Kasumi-1 (cell line): ENCODE data around the gene MAPRE2.
A peak's percentile ranks its signal among the peaks of the same experiment; 100 is the strongest.

Source experiments
- DNase-seq, 2 experiments: peaks; one replicate each; lab custom pipeline; 2025; lab: John Stamatoyannopoulos, UW

MAPRE2 gene

GRCh38 chr18:35040988-35041814 is at the start of gene MAPRE2:
Gene MAPRE2, plus strand, starts transcription at chr18:35041413. Its CDS starts 127 bp downstream, at chr18:35041540.
- peak; percentile 94 to 95 for DNase-seq

DNA sequence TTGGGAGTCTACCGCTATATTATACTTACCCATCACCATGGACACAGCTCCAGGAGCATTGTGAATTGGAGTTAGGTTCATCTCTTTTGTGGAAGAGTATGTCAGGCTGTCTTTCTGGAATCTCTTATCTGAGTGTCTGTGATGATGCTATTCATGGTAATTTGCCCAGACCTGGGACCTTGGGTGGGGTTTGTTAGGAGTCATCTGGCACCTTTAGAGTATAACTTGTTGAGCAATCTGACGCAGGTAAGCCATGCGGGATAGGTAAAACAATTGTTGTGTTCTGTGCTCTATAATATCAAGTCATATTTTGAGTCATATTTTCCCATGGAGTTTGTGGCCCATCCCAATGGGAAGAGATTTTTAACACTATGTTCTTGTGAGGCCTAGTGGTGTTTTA is 49.7 kb upstream of the MAPRE2 start:
- no peak for DNase-seq

- peak; percentile 62 to 68 for DNase-seq
Measured at GRCh38 chr18:34993289-34993688, 47.9 kb upstream of the MAPRE2 start.

GRCh38 chr18:34995746-34996145 is 45.5 kb upstream of the MAPRE2 start:
- DNase-seq = no peak

DNA sequence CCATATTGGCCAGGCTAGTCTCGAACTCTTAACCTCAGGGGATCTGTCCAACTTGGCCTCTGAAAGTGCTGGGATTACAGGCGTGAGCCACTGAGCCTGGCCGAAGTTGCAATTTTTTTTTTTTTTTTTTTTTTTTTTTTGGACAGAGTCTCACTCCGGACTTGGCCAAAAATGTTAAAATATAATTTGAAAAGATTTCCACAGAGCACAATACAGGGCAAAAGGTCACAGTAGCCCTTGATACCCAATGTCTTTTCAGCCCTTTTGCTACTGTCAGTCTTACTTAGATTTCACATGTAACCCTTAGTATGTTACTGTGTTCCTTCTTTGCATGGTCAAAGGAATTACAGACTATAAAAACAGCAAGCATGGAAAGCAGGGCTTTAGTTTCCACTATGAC is 42.6 kb upstream of the MAPRE2 start:
- DNase-seq = no peak

DNA sequence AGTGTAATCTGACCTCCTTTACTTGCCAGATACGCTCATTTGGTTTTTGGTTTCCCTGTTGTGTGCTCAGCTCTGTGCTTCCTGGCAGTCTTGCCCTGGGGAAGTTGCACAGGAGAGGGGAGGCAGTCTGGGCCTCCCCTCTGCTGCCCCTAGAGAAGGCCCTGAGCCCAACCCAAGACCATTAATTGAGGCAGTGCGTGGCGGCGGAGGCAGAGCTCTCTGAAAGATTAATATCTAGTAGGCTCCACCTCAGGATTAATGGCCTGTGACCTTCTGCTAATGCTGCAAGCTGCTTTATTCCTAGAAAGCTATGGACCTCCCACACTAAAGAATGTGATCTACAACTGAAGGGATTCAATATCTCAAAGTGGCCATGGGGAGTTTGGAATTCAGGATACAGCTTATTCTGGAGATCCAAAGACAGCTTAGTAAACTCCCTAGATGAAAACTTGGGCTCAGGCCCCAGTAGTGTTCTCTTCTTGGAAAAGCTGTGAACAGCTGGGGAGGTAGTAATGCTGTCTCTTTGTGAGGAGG is 41.4 kb upstream of the MAPRE2 start:
- DNase-seq = peak in 1 of 2 experiments; percentile 7

GRCh38 chr18:35000457-35000856 is 40.8 kb upstream of the MAPRE2 start:
- DNase-seq = no peak

GRCh38 chr18:35002120-35002519 is 39.1 kb upstream of the MAPRE2 start:
- DNase-seq = no peak

GRCh38 chr18:35005963-35006577 is 35.1 kb upstream of the MAPRE2 start:
- DNase-seq = peak; percentile 84 to 89

DNA sequence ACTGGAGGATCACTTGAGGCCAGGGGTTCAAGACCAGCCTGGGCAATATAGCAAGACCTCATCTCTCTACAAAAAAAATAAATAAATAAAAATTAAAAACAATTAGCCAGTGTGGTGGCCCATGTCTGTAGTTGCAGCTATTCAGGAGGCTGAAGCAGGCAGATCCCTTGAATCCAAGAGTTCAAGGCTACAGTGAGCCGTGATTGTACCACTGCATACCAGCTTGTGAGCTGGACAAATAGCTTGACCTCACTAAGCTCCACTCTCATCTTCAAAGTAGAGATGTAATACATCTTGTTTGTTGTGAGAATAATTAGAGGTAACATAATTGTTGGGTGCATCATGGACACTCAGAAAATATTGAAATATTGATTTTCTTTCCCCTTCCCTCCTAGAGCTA is 31.1 kb upstream of the MAPRE2 start:
- no peak for DNase-seq

DNA sequence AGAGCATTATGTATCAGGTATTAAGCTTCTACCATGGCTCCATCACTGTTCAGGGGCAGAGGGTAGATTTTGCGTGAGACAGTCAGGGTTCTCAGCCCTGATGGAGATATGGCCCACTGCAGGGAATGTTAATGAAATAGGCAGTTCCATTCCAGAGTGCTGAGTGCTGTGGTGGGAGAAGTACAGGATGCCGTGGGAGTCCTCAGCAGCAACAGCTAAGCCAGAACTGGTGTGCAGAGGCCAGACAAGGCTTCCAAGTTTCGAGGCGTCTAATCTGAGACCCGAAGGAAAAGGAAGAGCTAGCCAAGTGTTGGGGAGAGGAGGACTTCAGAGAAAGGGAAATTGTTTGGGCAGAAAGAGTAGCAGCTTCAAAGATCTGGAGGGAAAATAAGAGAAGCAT is 30.2 kb upstream of the MAPRE2 start:
- DNase-seq = no peak

DNA sequence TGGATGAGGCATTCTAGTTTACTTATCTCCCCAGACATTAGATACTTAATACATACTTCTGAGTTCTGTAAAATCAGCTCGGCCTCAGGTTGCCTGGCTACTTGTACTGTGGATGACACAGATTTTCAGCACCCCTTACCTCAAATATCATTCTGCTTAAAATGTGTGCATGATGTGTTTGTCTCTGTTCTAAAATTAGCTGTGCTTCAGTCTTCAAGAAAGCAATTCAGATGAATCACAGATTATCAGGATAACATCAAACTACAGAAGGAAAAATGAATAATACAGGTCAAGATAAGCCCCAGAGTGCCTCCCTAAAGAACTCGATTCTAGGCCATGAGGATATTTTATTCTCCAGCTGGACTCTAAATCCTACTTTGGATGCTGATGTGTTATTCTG is 21.3 kb upstream of the MAPRE2 start:
- no peak for DNase-seq

DNA sequence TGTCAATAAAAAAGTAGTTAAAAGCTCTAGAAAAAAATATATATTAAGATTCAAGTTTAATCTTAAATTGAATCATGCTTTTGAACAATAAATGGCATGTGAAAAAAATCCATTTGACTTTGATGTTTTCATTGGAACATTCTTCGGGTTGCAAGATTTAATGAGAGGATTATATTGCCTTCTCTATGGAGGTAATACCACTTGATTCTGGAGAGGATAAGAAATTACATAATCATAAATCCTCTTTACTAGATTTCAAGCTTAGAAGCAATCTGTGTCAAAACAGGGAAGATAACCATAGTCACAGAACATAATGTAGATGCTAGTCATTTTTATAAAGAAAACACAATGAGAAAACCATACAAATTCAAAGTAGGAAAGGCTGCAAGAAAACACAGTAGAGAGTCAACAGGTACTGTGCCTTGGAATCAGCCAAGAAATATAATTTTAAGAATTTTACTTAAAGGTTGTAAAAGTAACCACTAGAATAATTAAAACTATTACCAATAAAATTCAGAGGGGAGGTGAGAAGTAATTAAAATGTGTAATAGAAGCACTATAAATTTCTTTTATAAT is 18.7 kb upstream of the MAPRE2 start:
- DNase-seq = no peak

DNA sequence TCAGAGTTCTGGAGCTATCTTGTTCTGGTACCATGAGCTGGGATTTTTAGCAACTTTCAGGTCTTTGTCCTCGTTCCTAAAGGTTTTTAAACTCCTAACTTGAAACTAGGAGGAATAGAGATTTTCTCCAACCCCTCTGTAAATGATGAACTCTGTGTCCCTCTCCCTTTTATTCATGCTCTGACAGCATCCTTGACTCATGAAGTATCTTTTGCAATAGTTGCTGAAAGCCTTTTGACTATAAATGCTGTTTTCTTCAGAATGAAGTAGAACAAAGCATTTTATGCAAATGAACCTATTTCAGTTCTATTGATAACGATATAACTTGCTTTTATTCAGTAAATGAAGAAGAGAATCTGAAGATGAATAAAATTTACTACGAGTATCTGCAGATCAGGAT is 17.0 kb upstream of the MAPRE2 start:
- DNase-seq = no peak

DNA sequence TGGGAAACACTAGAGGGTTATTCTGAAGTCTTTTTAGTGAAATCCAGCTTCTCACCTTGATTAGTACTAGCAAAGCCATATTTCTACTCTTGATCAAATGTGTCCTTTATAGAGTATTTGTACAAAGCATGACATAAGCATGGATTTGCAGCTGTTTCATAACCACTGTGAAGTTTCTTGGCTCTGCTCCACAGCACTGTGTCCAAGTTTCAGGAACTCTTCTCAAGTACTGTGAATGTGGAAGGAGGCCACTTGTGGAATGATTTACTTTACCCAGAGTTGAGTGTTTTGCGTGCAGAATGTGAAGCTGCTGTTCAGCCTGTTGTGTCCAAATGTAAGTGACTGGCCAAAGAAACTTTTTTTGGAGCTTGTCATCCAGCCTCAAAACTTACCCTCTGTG is 16.2 kb upstream of the MAPRE2 start:
- DNase-seq = no peak

- DNase-seq = peak in 1 of 2 experiments; percentile 34
Measured at GRCh38 chr18:35026407-35027061, 14.7 kb upstream of the MAPRE2 start.

GRCh38 chr18:35027206-35027605 is 14.0 kb upstream of the MAPRE2 start:
- no peak for DNase-seq

DNA sequence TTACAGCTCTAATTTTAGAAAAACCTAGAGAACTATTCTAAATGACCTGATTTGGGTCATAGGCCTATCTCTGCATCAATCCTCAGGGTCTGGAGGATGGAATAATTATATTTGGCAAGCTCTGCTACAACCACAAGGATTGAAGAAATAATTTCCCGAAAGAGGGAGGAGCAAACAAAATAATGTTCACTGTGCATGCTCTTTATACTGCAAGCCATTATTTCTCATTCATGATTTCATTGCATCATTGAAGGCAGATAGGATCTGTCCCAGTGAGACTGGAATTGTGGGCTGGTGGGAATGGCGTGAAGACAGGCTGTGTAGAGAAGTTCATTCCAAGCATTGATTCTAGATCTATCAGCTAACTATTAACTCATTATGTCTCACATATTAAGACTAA is 12.7 kb upstream of the MAPRE2 start:
- DNase-seq = no peak

DNA sequence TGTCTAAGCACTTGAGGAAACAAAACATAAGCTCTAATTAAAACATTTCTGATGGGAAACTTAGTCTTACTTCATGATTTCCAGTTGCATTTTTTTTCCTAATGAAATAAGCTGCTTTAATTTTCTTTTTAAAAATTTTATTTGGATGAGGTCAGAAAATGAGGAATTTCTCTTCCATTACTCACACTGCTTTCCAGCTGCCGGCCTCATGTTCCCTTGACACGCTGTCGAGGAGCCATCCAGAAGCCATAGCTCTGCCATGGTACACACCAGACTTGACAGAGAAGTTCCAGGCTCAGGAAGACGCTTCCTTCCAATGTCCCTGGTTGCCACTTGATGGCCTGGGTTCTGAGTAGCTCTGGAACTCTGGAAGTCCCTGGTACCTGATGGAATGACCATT is 12.1 kb upstream of the MAPRE2 start:
- no peak for DNase-seq

GRCh38 chr18:35029770-35030169 is 11.4 kb upstream of the MAPRE2 start:
- DNase-seq = peak in 1 of 2 experiments; percentile 2

GRCh38 chr18:35030277-35030989 is 10.8 kb upstream of the MAPRE2 start:
- DNase-seq = no peak

DNA sequence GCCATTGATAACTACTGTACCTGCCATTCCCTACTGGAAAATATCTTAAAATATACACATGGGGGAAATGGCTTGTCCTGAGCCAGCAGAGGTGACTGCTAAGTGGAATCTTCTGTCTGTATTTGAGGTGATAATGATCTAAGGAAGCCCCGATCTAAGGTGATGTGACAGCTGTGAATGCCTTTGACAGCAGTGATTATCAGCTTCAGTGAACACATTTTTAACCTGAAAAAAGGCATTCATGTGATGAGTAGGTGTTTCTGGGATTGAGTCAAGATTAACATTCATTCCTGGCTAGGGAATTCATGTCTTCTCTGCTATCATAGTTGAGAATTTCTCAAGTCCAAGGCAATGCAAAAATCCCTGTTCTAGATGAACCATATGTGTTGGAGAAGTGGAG is 9.1 kb upstream of the MAPRE2 start:
- no peak for DNase-seq
